Hepatocyte (in vitro differentiated cells): ENCODE results near the gene INSR. TPM values are rescaled to one million over a fixed set of nuclear protein-coding genes. Genes with fewer than 3 reads are reported as not detected.
"Not testable (repeated sequence)": the region's sequence is repeated elsewhere in the genome, so short reads cannot be mapped to it uniquely, and the experiment has no call there.

Source experiments
- DNase-seq: peaks from one replicate; pipeline ENCODE4 v3.0.0-alpha.2; 2016; ENCODE audit warnings: low spot score
- H2AFZ ChIP-seq: fragments of 200-600 bp; sonication (generic); 2 replicates; pipeline ENCODE4 v1.6.0; 2016; ENCODE audit warnings: antibody characterized with exemption, mild to moderate bottlenecking
- H3K27ac ChIP-seq: fragments of 200-600 bp; sonication (generic); 2 replicates; pipeline ENCODE4 v1.5.1; 2016; ENCODE audit warnings: mild to moderate bottlenecking
- H3K27me3 ChIP-seq: fragments of 200-600 bp; sonication (generic); 2 replicates; pipeline ENCODE4 v1.6.1; 2016
- H3K36me3 ChIP-seq: fragments of 200-600 bp; sonication (generic); replicated peaks from 2 replicates; pipeline ENCODE4 v1.5.1; 2016; ENCODE audit warnings: low read depth; ENCODE audit not compliant: insufficient read depth
- H3K4me1 ChIP-seq: fragments of 200-600 bp; sonication (generic); 2 replicates; pipeline ENCODE4 v1.5.1; 2016; ENCODE audit warnings: mild to moderate bottlenecking, moderate library complexity; ENCODE audit not compliant: insufficient read depth
- H3K4me2 ChIP-seq: fragments of 200-600 bp; sonication (generic); 2 replicates; pipeline ENCODE4 v1.6.0; 2016
- H3K4me3 ChIP-seq: fragments of 200-600 bp; sonication (generic); 2 replicates; pipeline ENCODE4 v1.5.1; 2016; ENCODE audit warnings: mild to moderate bottlenecking
- H3K79me2 ChIP-seq: fragments of 200-600 bp; sonication (generic); 2 replicates; pipeline ENCODE4 v1.6.0; 2017; ENCODE audit warnings: mild to moderate bottlenecking
- H3K9me2 ChIP-seq: fragments of 200-600 bp; sonication (generic); replicated peaks from 2 replicates; pipeline ENCODE4 v1.6.0; 2017; ENCODE audit warnings: mild to moderate bottlenecking; ENCODE audit not compliant: insufficient read depth
- H3K9me3 ChIP-seq: fragments of 200-600 bp; sonication (generic); 2 replicates; pipeline ENCODE4 v1.5.1; 2016; ENCODE audit warnings: low read depth, mild to moderate bottlenecking
- H4K20me1 ChIP-seq: fragments of 200-600 bp; sonication (generic); 2 replicates; pipeline ENCODE4 v1.6.0; 2016; ENCODE audit warnings: mild to moderate bottlenecking; ENCODE audit not compliant: insufficient read depth, poor library complexity, severe bottlenecking
- CTCF ChIP-seq: fragments of 200-600 bp; sonication (generic); IDR thresholded peaks from 2 replicates; pipeline ENCODE4 v1.5.1; 2016; ENCODE audit warnings: antibody characterized with exemption, mild to moderate bottlenecking; ENCODE audit not compliant: poor library complexity
- EZH2 ChIP-seq: fragments of 200-600 bp; sonication (generic); IDR thresholded peaks from 2 replicates; pipeline ENCODE4 v1.6.1; 2016; ENCODE audit warnings: antibody characterized with exemption, mild to moderate bottlenecking, borderline replicate concordance
- EZH2phosphoT487 ChIP-seq: fragments of 200-600 bp; sonication (generic); IDR thresholded peaks from one replicate; pipeline ENCODE4 v1.6.1; 2018; ENCODE audit warnings: antibody characterized with exemption, mild to moderate bottlenecking, low read depth, moderate library complexity; ENCODE audit not compliant: unreplicated experiment, severe bottlenecking
- WGBS: methylation state at CpG from one replicate; pipeline ENCODE4 v1.1.6; 2016; ENCODE audit warnings: low lambda C conversion rate; ENCODE audit errors: missing lambda C conversion rate; 5-methylcytosine and 5-hydroxymethylcytosine counted together
- polyA plus RNA-seq: library from polyadenylated mRNA; unstranded; fragments of >200 nt; fragmentation: Nextera tagmentation; extraction: Ambion mirVana; gene quantifications from 2 replicates; pipeline ENCODE4 v1.2.1, GENCODE V29; 2016
- total RNA-seq: library from RNA; depleted of rRNA; stranded (reverse); fragments of >200 nt; gene quantifications from 2 replicates; pipeline ENCODE4 v1.2.3, GENCODE V29; 2014

INSR gene
- total and polyA plus RNA-seq, 2 experiments from 2014 or later = 17.0 to 59.0 TPM

GRCh38 chr19:7318176-7318575, 24.0 kb upstream of the INSR start:
- H3K36me3 ChIP-seq = no peaks in the 10 kb centered on the region
- TF ChIP-seq EZH2 (no peak), CTCF (no peak), EZH2phosphoT487 (no peak)
- no peak overlapping the region for H2AFZ ChIP-seq
- no peak overlapping the region for H3K4me3 ChIP-seq
- H3K9me3 ChIP-seq = no peaks in the 10 kb centered on the region
- H3K79me2 ChIP-seq = no peaks in the 10 kb centered on the region
- no peaks in the 10 kb centered on the region for H3K27me3 ChIP-seq
- H3K4me2 ChIP-seq = no peak overlapping the region
- H3K4me1 ChIP-seq = peaks cover 8% of the 10 kb centered on the region
- 47% methylated on average over 2 of the region's 2 CpGs for WGBS
- no peak for DNase-seq
- no peaks in the 10 kb centered on the region for H4K20me1 ChIP-seq
- H3K27ac ChIP-seq = no peak overlapping the region
- no peaks in the 10 kb centered on the region for H3K9me2 ChIP-seq

GRCh38 chr19:7312816-7313215, 18.6 kb upstream of the INSR start:
- no peak overlapping the region for H2AFZ ChIP-seq
- no peaks in the 10 kb centered on the region for H3K9me3 ChIP-seq
- no peaks in the 10 kb centered on the region for H3K9me2 ChIP-seq
- no peaks in the 10 kb centered on the region for H3K36me3 ChIP-seq
- no peak for TF ChIP-seq CTCF
- no peak for TF ChIP-seq EZH2phosphoT487
- no peak for TF ChIP-seq EZH2
- no peaks in the 10 kb centered on the region for H3K27me3 ChIP-seq
- no peaks in the 10 kb centered on the region for H3K79me2 ChIP-seq
- H3K4me2 ChIP-seq = no peak overlapping the region
- H3K4me3 ChIP-seq = no peak overlapping the region
- 87% methylated on average over 7 of the region's 7 CpGs for WGBS
- no peaks in the 10 kb centered on the region for H3K4me1 ChIP-seq
- H3K27ac ChIP-seq = no peak overlapping the region
- no peaks in the 10 kb centered on the region for H4K20me1 ChIP-seq
- no peak for DNase-seq

- Histone ChIP-seq H3K4me2 (no peak overlapping the region), H3K9me3 (no peaks in the 10 kb centered on the region), H3K36me3 (no peaks in the 10 kb centered on the region), H3K4me1 (no peaks in the 10 kb centered on the region), H2AFZ (no peak overlapping the region), H3K27ac (no peak overlapping the region), H3K9me2 (no peaks in the 10 kb centered on the region), H3K79me2 (no peaks in the 10 kb centered on the region), H3K27me3 (no peaks in the 10 kb centered on the region), H3K4me3 (no peak overlapping the region), H4K20me1 (no peaks in the 10 kb centered on the region)
- no peak for TF ChIP-seq CTCF
- TF ChIP-seq EZH2 = no peak
- WGBS = 96% methylated on average over 12 of the region's 12 CpGs
- DNase-seq = no peak
Measured at GRCh38 chr19:7311911-7312310, 17.7 kb upstream of the INSR start.

DNA sequence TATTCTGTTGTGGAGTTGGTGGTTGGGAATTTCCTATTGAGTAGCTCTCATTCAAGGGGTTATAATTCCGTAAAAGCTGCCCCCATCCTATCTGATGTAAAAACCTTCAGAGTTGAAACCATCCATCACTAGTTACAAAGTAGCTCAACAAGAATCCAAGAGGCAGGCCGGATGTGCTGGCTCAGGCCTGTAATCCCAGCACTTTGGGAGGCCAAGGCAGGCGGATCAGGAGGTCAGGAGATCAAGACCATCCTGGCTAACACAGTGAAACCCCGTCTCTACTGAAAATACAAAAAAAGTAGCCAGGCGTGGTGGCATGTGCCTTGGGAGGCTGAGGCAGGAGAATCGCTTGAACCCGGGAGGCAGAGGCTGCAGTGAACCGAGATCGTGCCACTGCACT, 14.1 kb upstream of the INSR start:
- H3K4me3 ChIP-seq, H3K36me3 ChIP-seq: not testable (repeated sequence)
- WGBS = 84% methylated on average over 9 of the region's 9 CpGs

More for the DNA sequence above, 14.1 kb upstream of the INSR start:
- H3K4me2 ChIP-seq, H3K27ac ChIP-seq, H4K20me1 ChIP-seq, H2AFZ ChIP-seq, H3K9me2 ChIP-seq, H3K4me1 ChIP-seq, H3K9me3 ChIP-seq, H3K79me2 ChIP-seq, DNase-seq, H3K27me3 ChIP-seq: not testable (repeated sequence)
